ENCODE data around the gene MAP2K6. TPM values are rescaled to one million over a fixed set of nuclear protein-coding genes. Genes with fewer than 3 reads are reported as not detected.

The MAP2K6 gene
- total and polyA plus RNA-seq, 8 donors: 1.0 to 25.5 (median 4.6) TPM; not detected in 1

GRCh38 chr17:69581061-69581961 is 166.8 kb downstream of the MAP2K6 start:
- Histone ChIP-seq H3K4me1 (no peaks in the 10 kb centered on the region), H3K27ac (no peak overlapping the region), H3K4me3 (peak overlapping the region in 1 of 4 donors; percentile 31), H3K36me3 (no peaks in the 10 kb centered on the region), H3K27me3 (peaks cover 0 to 5% (median 0%) of the 10 kb centered on the region in 3 donors), H3K9me3 (no peaks in the 10 kb centered on the region)
- intact Hi-C loops (cut with DNase I; ENCODE audit: low total_unique reads): no loop called here
- no peak for TF ChIP-seq EP300 (IDR thresholded peaks at IDR 0.05)
- no peak for TF ChIP-seq CTCF (IDR thresholded peaks at IDR 0.05)
- TF ChIP-seq POLR2A (IDR thresholded peaks at IDR 0.05): no peak
- no peak for TF ChIP-seq POLR2AphosphoS5 (IDR thresholded peaks at IDR 0.05)
- DNase-seq: peak in 1 of 2 donors; percentile 55
- 40 to 72% (median 66%) methylated on average over 18 of the region's 18 CpGs for whole genome bisulfite sequencing, 5 donors

GRCh38 chr17:69588316-69588715 is 173.8 kb downstream of the MAP2K6 start:
- H3K27ac ChIP-seq: peak overlapping the region in 2 of 5 donors; percentile 50 to 66

GRCh38 chr17:69588827-69589239 is 174.3 kb downstream of the MAP2K6 start:
- peaks cover 0 to 7% (median 0%) of the 10 kb centered on the region in 4 donors for H3K4me1 ChIP-seq
- TF ChIP-seq POLR2A (IDR thresholded peaks at IDR 0.05) (no peak), POLR2AphosphoS5 (IDR thresholded peaks at IDR 0.05) (no peak)
- no peaks in the 10 kb centered on the region for H3K27me3 ChIP-seq
- WGBS, 5 donors: 17 to 42% (median 32%) methylated on average over 5 of the region's 5 CpGs
- no peaks in the 10 kb centered on the region for H3K36me3 ChIP-seq
- no peak for DNase-seq
- no peak overlapping the region for H3K4me3 ChIP-seq
- no peaks in the 10 kb centered on the region for H3K9me3 ChIP-seq
- peak overlapping the region in 2 of 5 donors; percentile 9 to 50 for H3K27ac ChIP-seq
- intact Hi-C loops (cut with DNase I; ENCODE audit: low total_unique reads): no loop called here

More at GRCh38 chr17:69588316-69588715, 173.8 kb downstream of the MAP2K6 start:
- H3K9me3 ChIP-seq: no peaks in the 10 kb centered on the region
- no peak for DNase-seq
- H3K4me3 ChIP-seq: no peak overlapping the region
- no peaks in the 10 kb centered on the region for H3K36me3 ChIP-seq
- intact Hi-C loops (cut with DNase I; ENCODE audit: low total_unique reads): no loop called here
- peaks cover 0 to 7% (median 0%) of the 10 kb centered on the region in 4 donors for H3K4me1 ChIP-seq
- no peaks in the 10 kb centered on the region for H3K27me3 ChIP-seq
- TF ChIP-seq EP300 (IDR thresholded peaks at IDR 0.05): no peak
- no peak for TF ChIP-seq POLR2A (IDR thresholded peaks at IDR 0.05)
- TF ChIP-seq POLR2AphosphoS5 (IDR thresholded peaks at IDR 0.05): no peak
- TF ChIP-seq CTCF (IDR thresholded peaks at IDR 0.05): no peak
- 28 to 67% (median 59%) methylated on average over 2 of the region's 2 CpGs for WGBS, 5 donors

GRCh38 chr17:69590671-69591070 is 176.2 kb downstream of the MAP2K6 start:
- intact Hi-C loops (cut with DNase I; ENCODE audit: low total_unique reads): no loop called here
- DNase-seq: no peak
- Histone ChIP-seq H3K27me3 (no peaks in the 10 kb centered on the region), H3K36me3 (no peaks in the 10 kb centered on the region), H3K9me3 (no peaks in the 10 kb centered on the region), H3K4me1 (peaks cover 0 to 7% (median 0%) of the 10 kb centered on the region in 4 donors), H3K4me3 (no peak overlapping the region), H3K27ac (no peak overlapping the region)
- TF ChIP-seq POLR2AphosphoS5 (IDR thresholded peaks at IDR 0.05) (no peak), POLR2A (IDR thresholded peaks at IDR 0.05) (no peak), EP300 (IDR thresholded peaks at IDR 0.05) (no peak), CTCF (IDR thresholded peaks at IDR 0.05) (no peak)
- WGBS, 5 donors: 93 to 98% (median 95%) methylated on average over 1 of the region's 1 CpG
